Measurements from ENCODE around the gene EXOSC3.

DNA sequence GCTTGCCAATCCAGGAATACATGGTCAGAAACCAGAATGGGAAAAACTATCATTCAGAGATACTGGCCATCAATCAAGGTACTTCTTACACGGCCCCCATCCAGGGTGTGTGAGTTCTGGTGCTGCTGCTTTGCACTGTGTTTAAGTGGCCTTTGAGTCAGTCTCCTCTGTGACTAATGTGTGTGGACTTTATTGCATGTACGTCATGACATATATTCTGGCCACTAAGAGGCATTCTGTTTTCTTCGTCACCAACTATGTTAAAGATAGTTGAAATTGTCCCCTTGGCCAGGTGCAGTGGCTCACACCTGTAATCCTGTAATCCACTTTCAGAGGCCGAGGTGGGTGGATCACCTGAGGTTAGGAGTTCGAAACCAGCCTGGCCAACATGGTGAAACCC is 8.5 kb downstream of the EXOSC3 start:
- no peak for TF ChIP-seq POLR2A (IDR thresholded peaks at IDR 0.05)
- TF ChIP-seq, protein P1, sequence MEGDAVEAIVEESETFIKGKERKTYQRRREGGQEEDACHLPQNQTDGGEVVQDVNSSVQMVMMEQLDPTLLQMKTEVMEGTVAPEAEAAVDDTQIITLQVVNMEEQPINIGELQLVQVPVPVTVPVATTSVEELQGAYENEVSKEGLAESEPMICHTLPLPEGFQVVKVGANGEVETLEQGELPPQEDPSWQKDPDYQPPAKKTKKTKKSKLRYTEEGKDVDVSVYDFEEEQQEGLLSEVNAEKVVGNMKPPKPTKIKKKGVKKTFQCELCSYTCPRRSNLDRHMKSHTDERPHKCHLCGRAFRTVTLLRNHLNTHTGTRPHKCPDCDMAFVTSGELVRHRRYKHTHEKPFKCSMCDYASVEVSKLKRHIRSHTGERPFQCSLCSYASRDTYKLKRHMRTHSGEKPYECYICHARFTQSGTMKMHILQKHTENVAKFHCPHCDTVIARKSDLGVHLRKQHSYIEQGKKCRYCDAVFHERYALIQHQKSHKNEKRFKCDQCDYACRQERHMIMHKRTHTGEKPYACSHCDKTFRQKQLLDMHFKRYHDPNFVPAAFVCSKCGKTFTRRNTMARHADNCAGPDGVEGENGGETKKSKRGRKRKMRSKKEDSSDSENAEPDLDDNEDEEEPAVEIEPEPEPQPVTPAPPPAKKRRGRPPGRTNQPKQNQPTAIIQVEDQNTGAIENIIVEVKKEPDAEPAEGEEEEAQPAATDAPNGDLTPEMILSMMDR (IDR thresholded peaks at IDR 0.05), result no peak

Measured in transverse colon (tissue), 3 donors.